Gastrocnemius medialis (tissue), 4 donors: Measurements from ENCODE around the gene RAD9B.

Experiments
- CTCF ChIP-seq, 5 experiments: fragments of 450-650 bp in 3 of 5; fragments of 200-600 bp in 2 of 5; sonication (generic) in 2 of 5; IDR thresholded peaks in 4 of 5; conservative IDR thresholded peaks in 1 of 5; 1 replicate in 4 of 5; 2 replicates in 1 of 5; pipeline ENCODE4 v1.5.1; 2016 to 2019; ENCODE audit warnings: antibody characterized with exemption in 5 of 5, mild to moderate bottlenecking in 3 of 5, moderate library complexity in 3 of 5
- POLR2A ChIP-seq, 2 donors: fragments of 450-650 bp; IDR thresholded peaks; one replicate each; pipeline ENCODE4 v1.6.1; 2017; ENCODE audit warnings: antibody characterized with exemption in 2 of 2, mild to moderate bottlenecking in 2 of 2, moderate library complexity in 2 of 2

GRCh38 chr12:110533607-110534006, 31.5 kb downstream of the RAD9B start:
- TF ChIP-seq CTCF (IDR thresholded peaks at IDR 0.05 in 4 of 5, conservative IDR thresholded peaks at IDR 0.05 in 1 of 5) = no peak
- no peak for TF ChIP-seq POLR2A (IDR thresholded peaks at IDR 0.05)
